ENCODE measurements around the gene ZFAND5.

ZFAND5 gene

DNA sequence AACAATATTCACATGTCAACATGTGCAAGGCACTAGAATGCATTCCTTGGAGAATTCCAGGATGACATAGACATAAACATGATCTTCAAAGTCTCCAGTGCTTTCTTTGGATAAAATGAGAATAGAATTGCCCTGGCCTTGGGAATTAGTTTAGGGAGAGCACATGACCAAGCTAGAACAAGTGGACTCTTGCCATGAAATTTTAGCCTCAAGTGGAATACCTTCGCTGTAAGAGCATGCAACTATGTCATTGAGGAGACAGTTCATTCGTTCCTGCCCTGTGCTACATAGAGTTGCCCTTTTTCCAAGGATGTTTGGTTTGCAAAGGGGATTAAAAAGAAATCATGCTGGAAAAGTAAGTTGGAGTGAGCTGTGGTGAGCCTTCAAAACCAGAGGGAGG, 42.7 kb downstream of the ZFAND5 start:
- no peak for DNase-seq

DNA sequence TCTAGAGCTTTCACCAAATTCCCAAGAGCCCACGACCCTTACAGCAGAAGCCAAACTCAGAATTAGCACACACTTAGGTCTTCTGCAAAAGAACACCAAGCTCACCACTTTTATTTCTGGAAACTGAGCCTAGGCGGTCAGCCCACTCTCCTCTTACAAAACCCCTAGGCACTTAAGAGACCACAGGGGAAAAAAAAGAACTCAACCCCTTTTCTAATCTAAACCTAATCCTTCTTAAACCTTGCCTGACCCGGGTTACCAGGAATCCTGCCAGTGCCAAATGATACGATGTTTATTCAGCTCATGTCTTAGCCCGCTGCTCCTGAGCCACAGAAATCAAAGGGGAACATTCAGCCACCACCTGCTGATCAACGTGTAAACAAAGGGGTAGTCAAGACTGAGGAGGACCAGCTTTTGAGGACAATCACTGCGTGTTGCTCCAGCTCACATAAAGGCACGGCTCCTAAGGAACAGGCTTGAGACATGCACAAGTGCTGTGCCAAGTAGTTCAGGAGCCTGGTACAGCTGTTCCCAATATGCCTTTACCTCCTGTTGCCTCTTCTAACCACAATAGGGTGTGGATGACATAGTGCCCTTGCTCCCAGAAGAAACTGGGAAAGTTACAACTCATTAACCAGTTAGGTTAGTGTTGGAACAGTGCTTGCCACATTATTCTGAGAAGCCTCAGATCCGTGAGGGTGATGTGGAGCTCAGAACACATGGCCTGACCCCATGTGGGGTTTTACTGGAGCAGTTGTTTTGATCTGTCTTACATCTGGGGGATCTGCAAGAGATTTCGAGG, 49.3 kb downstream of the ZFAND5 start:
- peak; percentile 74 to 87 for DNase-seq

DNA sequence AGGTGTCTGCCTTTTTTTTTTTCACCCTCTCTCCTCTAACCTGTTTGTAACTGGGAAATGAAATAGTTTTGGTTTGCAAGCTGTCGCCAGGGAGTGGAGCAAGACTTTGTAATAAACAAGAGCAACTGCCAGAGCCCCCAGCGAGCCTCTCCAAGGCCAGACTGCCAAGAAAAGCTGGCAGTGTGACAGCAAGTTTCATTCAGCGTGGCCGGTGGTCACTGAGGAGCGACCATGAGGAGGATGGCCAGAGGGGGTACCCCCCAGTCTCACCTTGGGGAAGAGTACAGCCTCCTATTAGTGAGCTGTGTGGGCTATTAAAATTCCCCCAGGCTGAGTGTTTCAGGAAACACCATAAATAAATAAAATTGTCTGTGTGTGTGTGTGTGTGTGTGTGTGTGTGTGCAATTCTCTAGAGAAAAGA, 49.9 kb downstream of the ZFAND5 start:
- DNase-seq, result peak in 1 of 2 experiments; percentile 47

DNA sequence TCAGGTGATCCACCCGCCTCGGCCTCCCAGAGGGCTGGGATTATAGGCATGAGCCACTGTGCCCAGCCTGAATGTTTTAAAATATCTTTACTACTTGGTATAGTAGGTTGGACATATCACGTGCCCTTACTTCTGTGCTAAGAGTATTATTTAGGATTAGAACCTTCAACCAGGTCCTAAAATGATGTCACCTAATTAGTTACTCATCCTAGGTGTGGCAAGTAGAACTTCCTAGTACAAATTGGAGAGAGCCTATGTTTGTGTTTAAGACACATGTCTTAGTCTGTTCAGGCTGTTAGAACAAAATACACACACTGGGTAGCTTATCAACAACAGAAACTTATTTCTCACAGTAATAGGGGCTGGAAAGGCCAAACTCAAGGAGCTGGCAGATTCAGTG, 51.5 kb downstream of the ZFAND5 start:
- DNase-seq, result no peak

DNA sequence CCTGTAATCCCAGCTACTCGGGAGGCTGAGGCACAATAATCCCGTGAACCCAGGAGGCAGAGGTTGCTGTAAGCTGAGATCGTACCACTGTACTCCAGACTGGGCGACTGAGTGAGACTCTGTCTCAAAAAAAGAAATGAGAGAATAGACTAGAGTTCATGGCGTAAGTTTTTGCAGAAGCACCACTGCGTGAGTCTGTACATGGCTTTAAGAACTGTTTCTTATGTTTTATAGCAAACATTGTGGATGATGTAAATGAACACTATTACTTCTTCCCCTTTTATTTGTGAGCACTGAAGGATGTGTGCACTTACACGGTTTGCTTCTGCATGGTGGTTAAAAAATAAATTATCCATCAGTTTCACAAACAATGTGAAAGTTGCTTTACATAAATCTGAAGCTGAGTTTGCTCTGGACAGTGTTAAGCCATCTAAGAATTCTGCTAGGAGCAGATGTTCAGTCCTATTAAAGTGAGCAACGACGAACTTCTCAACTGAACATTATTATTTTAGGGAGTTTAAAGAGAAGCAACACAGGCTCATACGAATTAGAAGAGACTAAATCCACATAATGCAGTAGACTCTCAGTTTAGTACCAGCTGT, 52.5 kb downstream of the ZFAND5 start:
- DNase-seq, result peak in 1 of 2 experiments; percentile 25

DNA sequence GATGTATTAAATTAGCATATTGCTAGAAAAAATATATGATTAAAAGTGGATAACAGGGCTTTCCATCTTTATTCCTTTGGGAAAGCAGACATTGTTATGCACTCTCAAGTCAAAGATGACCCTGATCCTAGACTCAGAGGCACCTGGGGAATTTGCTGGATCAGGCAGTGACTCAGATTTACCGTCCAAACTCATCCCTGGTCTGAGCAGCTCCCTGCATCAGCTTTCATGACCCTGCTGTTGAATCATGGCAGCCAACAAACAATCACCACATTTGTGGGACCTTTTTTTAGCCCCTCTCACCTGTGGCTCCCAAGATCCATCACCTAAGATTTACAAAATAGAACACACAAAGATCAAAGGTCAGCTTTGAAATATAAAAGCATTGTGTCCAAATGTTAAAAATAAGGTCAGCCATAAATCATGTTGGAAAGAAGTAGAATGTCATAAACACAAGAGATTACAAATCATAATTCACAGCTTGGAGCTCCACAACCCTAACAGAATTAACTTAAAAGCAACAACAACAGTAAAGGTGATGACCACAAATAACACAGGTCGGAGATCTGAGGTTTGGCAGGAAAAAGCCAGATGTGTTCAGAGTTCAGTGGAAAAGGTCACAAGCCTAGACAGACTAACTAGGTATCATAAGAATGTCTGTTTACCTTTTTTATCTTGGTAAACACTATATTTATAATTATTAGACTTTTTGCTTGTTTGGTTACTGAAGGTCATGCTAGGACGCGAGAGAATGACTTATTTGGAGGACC, 55.5 kb downstream of the ZFAND5 start:
- DNase-seq, result no peak

DNA sequence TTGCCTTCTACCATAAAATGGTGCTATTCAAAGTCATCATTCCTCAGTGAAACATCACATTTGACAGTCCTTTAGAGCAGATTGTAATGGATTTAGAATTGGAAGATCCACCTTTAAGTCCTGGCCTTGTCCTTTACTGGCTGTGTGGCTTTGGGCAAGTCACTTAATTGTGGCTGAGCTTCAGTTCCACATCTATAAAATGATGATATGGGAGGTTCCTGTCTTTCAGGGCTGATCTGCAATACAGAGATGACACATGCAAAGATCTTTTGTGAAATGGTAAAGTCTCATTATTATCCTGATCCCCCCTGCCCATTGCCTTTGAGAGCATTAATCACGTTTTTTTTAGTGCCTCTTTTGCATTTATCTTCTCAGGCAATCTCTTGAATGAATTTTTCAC, 58.2 kb downstream of the ZFAND5 start:
- no peak for DNase-seq

DNA sequence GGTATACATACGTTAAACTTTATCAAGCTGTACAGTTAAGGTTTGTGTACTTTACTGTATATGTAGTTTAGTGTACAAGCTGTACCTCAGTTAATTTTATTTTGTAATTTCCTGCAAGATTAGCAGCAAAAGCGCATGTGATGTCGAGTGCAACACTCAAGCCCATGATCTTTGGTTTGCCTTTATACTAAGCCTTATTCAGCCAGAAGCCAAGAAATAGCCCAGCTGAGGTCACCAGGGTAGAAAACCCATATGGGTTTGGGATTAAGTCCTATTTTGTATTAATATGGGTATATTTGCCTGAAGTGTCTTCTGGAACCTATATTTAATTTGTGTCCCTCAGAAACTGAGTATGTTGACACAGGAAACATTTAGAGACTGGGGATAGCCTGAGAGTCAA, 59.3 kb downstream of the ZFAND5 start:
- DNase-seq, result no peak

DNA sequence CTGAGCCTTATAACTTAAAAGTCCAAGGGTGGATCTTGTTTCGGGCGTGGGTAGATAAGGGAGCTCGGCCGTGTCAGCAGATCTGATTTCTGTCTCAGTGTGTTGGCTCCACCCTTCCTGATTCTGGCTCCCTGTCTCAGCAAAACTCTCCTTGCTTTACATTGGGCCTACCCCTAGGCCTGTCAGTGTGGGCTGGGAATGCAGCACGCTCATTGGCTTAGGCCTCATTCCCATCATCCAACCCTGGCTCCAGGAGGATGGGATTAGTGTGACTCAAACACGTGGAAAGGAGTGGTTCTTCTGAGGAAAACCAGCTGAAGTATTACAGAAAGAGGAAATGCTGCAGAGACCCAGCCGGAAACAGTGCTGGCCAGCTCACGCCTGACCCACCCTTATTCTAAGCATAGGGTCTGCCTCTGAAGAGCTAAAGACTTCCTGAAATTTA, 59.9 kb downstream of the ZFAND5 start:
- DNase-seq, result no peak

DNA sequence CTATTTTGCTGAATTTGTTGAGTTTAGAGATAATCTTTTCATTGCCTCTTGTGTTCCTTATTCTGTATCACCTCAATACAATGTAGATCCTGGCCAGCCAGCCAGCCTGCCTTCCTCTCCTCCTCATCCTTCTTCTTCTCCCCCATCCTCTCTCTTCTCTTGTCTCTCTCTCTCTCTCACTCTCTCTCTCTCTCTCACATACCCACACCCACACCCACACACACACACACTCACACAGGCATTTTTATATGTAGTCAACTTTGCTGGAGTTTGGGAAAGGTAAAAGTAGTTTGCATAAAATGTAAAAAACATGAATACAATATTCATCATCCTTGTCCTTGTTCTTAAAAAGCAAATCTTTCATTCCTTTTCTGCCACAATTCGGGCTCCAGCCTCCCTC, 60.5 kb downstream of the ZFAND5 start:
- no peak for DNase-seq

All from NCI-H524 (cell line).